GM19240 (cell line): Measurements from ENCODE around the gene ACTC1.

Experiments
- DNase-seq: peaks from one replicate; pipeline ENCODE4 v3.0.0; 2011; ENCODE audit warnings: low spot score; ENCODE audit not compliant: insufficient read length

ACTC1 gene

DNA sequence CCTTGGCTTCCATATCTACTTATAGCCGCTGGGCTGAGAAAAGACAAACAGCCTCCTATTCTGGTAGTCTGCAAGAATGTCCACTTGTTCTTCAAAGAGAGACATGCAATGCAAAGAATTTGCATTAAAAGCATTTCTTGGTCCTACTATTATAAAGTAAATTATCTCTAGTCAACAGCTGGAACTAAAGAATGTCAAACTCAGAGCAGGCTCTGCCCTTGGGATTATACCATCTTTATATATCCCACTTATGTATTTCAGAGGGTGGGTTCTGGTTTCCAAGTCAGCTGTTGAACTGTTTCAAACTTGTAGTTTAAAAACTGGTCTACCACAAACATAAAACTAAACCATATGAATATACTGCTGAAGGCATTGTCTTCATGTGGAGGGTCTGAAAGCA is 7.0 kb upstream of the ACTC1 start:
- DNase-seq: no peak

GRCh38 chr15:34799149-34800101 is 4.1 kb upstream of the ACTC1 start:
- DNase-seq: no peak

- DNase-seq: no peak
Measured at GRCh38 chr15:34796847-34797435, 1.6 kb upstream of the ACTC1 start.

GRCh38 chr15:34794590-34795206 is 651 bp downstream of the ACTC1 start:
- no peak for DNase-seq

DNA sequence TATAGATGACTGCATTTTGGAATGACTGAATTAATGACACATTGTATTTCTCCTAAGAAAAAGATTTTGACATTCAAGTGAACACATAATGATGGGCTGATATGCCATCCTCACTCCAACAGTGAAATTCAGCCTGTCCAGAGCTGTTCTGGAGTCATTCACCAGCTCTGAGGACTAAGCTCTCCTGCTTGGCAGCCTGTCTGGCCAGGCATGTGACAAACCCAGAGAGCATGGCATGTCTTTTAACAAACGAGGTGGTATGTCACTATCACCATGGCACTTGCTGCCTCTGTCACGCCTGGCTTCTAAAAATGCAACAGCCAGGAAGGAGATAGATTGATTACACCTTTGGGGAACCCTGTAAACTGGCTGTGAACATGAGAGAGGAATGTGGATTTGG is 1.4 kb downstream of the ACTC1 start:
- no peak for DNase-seq

GRCh38 chr15:34793071-34793470 is 2.3 kb downstream of the ACTC1 start:
- no peak for DNase-seq

DNA sequence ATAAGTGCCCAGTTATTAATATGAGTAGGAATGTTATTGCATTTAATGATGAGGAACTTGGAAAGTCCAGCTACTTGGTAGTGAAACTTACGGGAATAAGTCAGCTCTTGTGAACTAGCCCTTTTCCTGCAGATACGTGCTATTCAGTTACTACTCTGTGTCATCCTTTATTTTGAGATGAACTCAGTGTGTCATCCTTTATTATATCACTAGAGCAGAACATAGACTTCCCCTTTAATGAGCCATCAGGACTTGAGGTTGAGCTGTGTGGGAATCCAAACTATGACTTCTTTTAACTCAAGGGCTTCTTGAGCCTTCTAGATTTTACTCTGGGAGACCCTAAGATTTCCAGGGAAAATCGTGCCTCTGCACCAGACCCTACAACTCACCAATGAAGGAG is 3.6 kb downstream of the ACTC1 start:
- no peak for DNase-seq

DNA sequence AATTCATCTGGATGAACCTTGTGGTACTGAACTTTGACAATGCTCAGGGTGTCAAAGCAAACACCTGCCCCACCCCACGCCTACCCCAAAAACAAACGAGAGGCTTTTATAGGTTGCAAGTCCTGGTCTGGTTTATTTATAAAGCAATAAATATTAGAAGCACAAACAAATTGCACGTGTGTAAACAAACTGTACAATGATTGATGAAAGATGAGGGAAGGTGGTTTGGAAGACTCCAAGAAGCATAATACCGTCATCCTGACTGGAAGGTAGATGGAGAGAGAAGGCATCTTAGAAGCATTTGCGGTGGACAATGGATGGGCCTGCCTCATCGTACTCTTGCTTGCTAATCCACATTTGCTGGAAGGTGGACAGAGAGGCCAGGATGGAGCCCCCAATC is 5.2 kb downstream of the ACTC1 start:
- no peak for DNase-seq

DNA sequence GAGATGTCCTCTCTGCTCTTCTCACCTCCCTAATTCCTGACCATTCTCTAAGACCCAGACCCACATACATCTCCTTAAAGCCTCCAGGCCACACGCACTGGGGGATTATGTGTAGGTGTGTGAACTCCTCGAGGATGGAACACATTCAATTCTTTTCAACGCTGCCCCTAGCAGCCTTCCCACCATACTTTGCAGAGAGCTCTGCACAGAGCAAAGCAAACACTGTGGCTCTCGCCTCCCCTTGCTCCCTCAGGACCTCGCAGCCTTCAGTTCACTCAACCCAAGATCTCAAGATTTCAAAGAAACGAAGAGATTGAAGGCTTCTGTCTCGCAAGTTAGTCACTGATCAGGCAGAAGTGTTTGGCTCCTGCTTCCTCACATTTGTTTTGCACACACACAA is 6.0 kb downstream of the ACTC1 start:
- DNase-seq: no peak

DNA sequence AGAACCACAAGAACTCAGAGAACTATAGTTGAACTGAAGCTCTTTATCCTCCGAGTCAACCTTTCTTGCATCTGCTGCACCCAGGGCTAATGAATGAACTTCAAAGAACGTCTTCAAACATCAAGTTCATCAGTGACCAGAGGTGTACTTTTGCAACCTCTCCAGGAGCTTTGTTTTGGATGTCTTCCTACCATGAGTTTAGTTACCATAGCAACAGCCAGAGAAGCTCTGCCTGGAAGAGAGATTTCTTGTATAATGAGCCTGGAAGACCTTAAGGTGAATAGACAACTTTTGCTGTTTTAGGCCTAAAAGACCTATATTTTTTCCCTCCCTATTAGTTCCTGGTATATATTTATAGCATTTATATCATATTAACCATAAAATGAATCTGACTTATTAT is 9.1 kb downstream of the ACTC1 start:
- no peak for DNase-seq

DNA sequence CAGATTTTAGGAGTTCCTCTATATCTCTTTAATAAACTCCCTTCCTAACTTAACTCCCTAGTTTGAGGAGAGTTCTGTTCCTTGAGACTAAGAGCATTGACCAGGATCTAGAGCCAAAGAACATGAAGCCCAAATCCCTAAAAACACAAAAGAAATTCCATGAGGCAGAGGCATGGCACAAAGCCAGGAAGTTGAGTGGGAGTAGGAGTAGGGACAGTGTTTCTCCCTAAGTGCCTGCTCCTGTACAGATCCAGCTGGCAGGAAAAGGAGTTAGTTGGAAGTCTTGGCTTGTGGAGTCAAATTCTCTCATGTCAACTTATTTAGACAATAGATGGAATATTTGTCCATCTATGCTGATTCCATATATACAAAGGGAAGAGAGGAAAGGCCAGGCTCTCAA is 11.4 kb downstream of the ACTC1 start:
- no peak for DNase-seq

- DNase-seq: no peak
Measured at GRCh38 chr15:34783431-34783830, 11.9 kb downstream of the ACTC1 start.

- no peak for DNase-seq
Measured at GRCh38 chr15:34782901-34783300, 12.4 kb downstream of the ACTC1 start.

- DNase-seq: no peak
Measured at GRCh38 chr15:34780725-34781124, 14.6 kb downstream of the ACTC1 start.

- DNase-seq: no peak
Measured at GRCh38 chr15:34776606-34777105, 18.7 kb downstream of the ACTC1 start.

GRCh38 chr15:34773917-34774316 is 21.4 kb downstream of the ACTC1 start:
- no peak for DNase-seq

- DNase-seq: no peak
Measured at GRCh38 chr15:34773013-34773412, 22.3 kb downstream of the ACTC1 start.

GRCh38 chr15:34772312-34772711 is 23.0 kb downstream of the ACTC1 start:
- DNase-seq: no peak

DNA sequence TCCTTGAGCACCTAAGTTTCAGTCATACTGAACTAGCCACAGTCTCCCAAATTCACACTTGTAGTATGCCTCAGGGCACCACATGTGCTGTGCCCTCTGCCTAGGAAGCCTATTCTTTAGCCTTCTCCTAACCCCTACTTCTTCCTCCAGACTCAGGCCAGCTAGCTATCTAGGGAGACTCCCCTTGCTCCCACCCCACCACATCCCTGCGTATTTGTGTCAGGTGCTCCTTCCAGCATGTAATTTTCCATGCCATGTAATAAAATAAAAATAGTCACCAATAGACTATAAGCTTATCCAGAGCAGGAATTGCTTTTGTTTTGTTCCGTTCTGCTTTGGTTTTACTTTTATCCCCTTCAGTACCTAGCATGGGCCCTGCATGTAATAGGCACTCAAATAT is 25.6 kb downstream of the ACTC1 start:
- DNase-seq: no peak

- no peak for DNase-seq
Measured at GRCh38 chr15:34768530-34768929, 26.8 kb downstream of the ACTC1 start.

GRCh38 chr15:34765741-34766140 is 29.6 kb downstream of the ACTC1 start:
- no peak for DNase-seq

DNA sequence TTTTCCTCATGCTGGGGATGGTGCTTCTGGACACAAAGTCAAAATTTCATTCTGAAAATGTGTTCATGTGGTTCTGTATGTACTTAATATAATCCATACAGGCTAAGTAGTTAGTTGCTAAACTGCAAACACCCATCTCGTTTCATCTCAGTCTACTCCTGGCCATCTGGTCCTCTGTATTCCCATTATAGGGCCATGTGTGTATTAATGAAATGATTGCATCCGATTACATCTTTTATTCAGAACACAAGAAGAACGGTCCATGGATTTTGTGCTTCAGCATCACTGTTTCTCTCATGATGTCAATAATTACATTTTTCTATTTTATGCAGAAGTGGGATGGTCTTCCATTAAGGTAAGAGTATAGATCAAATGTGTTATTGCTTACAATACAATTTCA is 34.4 kb downstream of the ACTC1 start:
- DNase-seq: no peak
